K562 (cell line): ENCODE results near the gene PXN. TPM values are rescaled to one million over a fixed set of nuclear protein-coding genes. Genes with fewer than 3 reads are reported as not detected.

Source experiments
- ADNP ChIP-seq: fragments of 200-800 bp; sonication (Bioruptor generic); IDR thresholded peaks from 2 replicates; pipeline ENCODE4 v1.6.1; 2016; ENCODE audit warnings: missing genetic modification characterization, missing compliant biosample characterization
- ARHGAP35 ChIP-seq: fragments of 450-650 bp; IDR thresholded peaks from 2 replicates; pipeline ENCODE4 v1.6.1; 2018; ENCODE audit not compliant: partially characterized antibody
- ATF7 ChIP-seq: fragments of 450-650 bp; IDR thresholded peaks from 2 replicates; pipeline ENCODE4 v1.7.1; 2014; ENCODE audit warnings: mild to moderate bottlenecking, moderate library complexity
- C11orf30 ChIP-seq: fragments of 450-650 bp; IDR thresholded peaks from 2 replicates; pipeline ENCODE4 v1.6.1; 2016; ENCODE audit warnings: low read depth, mild to moderate bottlenecking
- CSDE1 ChIP-seq, 2 experiments: fragments of 450-650 bp; IDR thresholded peaks; 2 replicates each; pipeline ENCODE4 v1.6.1; 2016; ENCODE audit warnings: mild to moderate bottlenecking in 1 of 2
- ETV1 ChIP-seq: fragments of 450-650 bp; conservative IDR thresholded peaks from 2 replicates; pipeline ENCODE4 v1.6.1; 2016; ENCODE audit warnings: missing genetic modification characterization, control low read depth, low read depth, missing compliant biosample characterization
- GABPA ChIP-seq: fragments of 200-800 bp; sonication (Bioruptor generic); conservative IDR thresholded peaks from 2 replicates; pipeline ENCODE4 v1.6.1; 2016; ENCODE audit warnings: low read depth, missing genetic modification characterization, missing compliant biosample characterization
- GABPB1 ChIP-seq: sonication (generic); formaldehyde crosslinking; IDR thresholded peaks from 2 replicates; pipeline ENCODE4 v1.8.0; 2022; ENCODE audit warnings: mild to moderate bottlenecking, missing genetic modification reagents
- KAT2B ChIP-seq: IDR thresholded peaks from one replicate; pipeline ENCODE4 v1.6.1; 2012; ENCODE audit warnings: low read depth, mild to moderate bottlenecking, control low read depth, inconsistent platforms, low read length, moderate library complexity
- LEF1 ChIP-seq: fragments of 450-650 bp; IDR thresholded peaks from 2 replicates; pipeline ENCODE4 v1.6.1; 2016; ENCODE audit warnings: mild to moderate bottlenecking
- MTA3 ChIP-seq: fragments of 450-650 bp; formaldehyde crosslinking; IDR thresholded peaks from 2 replicates; pipeline ENCODE4 v1.6.1; 2017; ENCODE audit warnings: mild to moderate bottlenecking, borderline replicate concordance
- NBN ChIP-seq: fragments of 450-650 bp; IDR thresholded peaks from 2 replicates; pipeline ENCODE4 v1.6.1; 2016; ENCODE audit warnings: low read depth, mild to moderate bottlenecking
- PCBP1 ChIP-seq: fragments of 200-400 bp; formaldehyde crosslinking; IDR thresholded peaks from 2 replicates; pipeline ENCODE4 v1.6.1; 2018; ENCODE audit warnings: mild to moderate bottlenecking, low read depth, low read length; ENCODE audit not compliant: poor library complexity, severe bottlenecking
- POLR2A ChIP-seq: fragments of 450-650 bp; conservative IDR thresholded peaks from 2 replicates; pipeline ENCODE4 v1.6.1; 2016
- POLR2G ChIP-seq: fragments of 200-400 bp; formaldehyde crosslinking; IDR thresholded peaks from 2 replicates; pipeline ENCODE4 v1.6.1; 2017; ENCODE audit warnings: low read depth, mild to moderate bottlenecking, antibody characterized with exemption, low read length, moderate library complexity
- RAD21 ChIP-seq, 2 experiments: fragments of 250-450 bp in 1 of 2; fragments of 450-650 bp in 1 of 2; sonication (Bioruptor Pico) in 1 of 2; formaldehyde crosslinking in 1 of 2; IDR thresholded peaks in 1 of 2; conservative IDR thresholded peaks in 1 of 2; 2 replicates each; pipeline versions ENCODE4 v1.4.0 to v1.8.0; 2020 to 2022; ENCODE audit warnings: mild to moderate bottlenecking in 2 of 2, moderate library complexity in 1 of 2
- RBFOX2 ChIP-seq: fragments of 200-400 bp; formaldehyde crosslinking; IDR thresholded peaks from 2 replicates; pipeline ENCODE4 v1.6.1; 2017; ENCODE audit warnings: low read depth, mild to moderate bottlenecking, low read length, moderate library complexity
- SNRNP70 ChIP-seq: fragments of 200-400 bp; formaldehyde crosslinking; optimal IDR thresholded peaks from 2 replicates; pipeline ENCODE3; 2017; ENCODE audit warnings: low read depth, low read length
- SRSF1 ChIP-seq: fragments of 200-400 bp; formaldehyde crosslinking; IDR thresholded peaks from 2 replicates; pipeline ENCODE4 v1.6.1; 2017; ENCODE audit warnings: mild to moderate bottlenecking, low read depth, low read length, moderate library complexity
- U2AF1 ChIP-seq: fragments of 200-400 bp; formaldehyde crosslinking; optimal IDR thresholded peaks from 2 replicates; pipeline ENCODE3; 2017; ENCODE audit warnings: mild to moderate bottlenecking, low read depth, low read length, moderate library complexity
- ZNF212 ChIP-seq: fragments of 450-650 bp; formaldehyde crosslinking; IDR thresholded peaks from 2 replicates; pipeline ENCODE4 v1.4.0; 2020; ENCODE audit warnings: mild to moderate bottlenecking
- ZNF274 ChIP-seq: IDR thresholded peaks from 2 replicates; pipeline ENCODE4 v1.6.1; 2011; ENCODE audit warnings: low read depth, mild to moderate bottlenecking, low read length, moderate library complexity, borderline replicate concordance
- ZNF316 ChIP-seq: fragments of 450-650 bp; IDR thresholded peaks from 2 replicates; pipeline ENCODE4 v1.6.1; 2016
- polyA plus RNA-seq, 8 experiments: library from polyadenylated mRNA; depleted of rRNA in 4 of 8; stranded (reverse) in 5 of 8; unstranded in 3 of 8; fragments of >200 nt; fragmentation: Nextera tagmentation in 2 of 8; fragmentation: Illumina TruSeq in 1 of 8; extraction: Ambion mirVana in 2 of 8; extraction: Trizol in 1 of 8; gene quantifications; 2 replicates each; pipeline versions ENCODE4 v1.2.1 to v1.2.3, GENCODE V29; 2011 to 2014; ENCODE audit warnings: inconsistent platforms in 1 of 8, missing spikeins in 1 of 8
- total RNA-seq, 7 experiments: library from RNA; depleted of rRNA in 6 of 7; stranded (reverse); fragments of >200 nt in 6 of 7; fragmentation: Illumina TruSeq in 2 of 7; extraction: Trizol in 2 of 7; gene quantifications; 2 replicates each; pipeline versions ENCODE4 v1.2.1 to v1.2.3, GENCODE V29; 2011 to 2021; ENCODE audit warnings: low replicate concordance in 1 of 7
- TF ChIP-seq, protein P1 (sequence below): sonication (generic); formaldehyde crosslinking; IDR thresholded peaks from 2 replicates; pipeline ENCODE4 v1.8.0; 2022; ENCODE audit warnings: missing genetic modification reagents, mild to moderate bottlenecking, moderate library complexity, borderline replicate concordance
- TF ChIP-seq, protein P2 (sequence below): sonication (generic); formaldehyde crosslinking; IDR thresholded peaks from 2 replicates; pipeline ENCODE4 v1.8.0; 2022; ENCODE audit warnings: missing genetic modification reagents, mild to moderate bottlenecking, borderline replicate concordance
- TF ChIP-seq, protein P3 (sequence below): fragments of 450-650 bp; formaldehyde crosslinking; IDR thresholded peaks from 2 replicates; pipeline ENCODE4 v1.4.0; 2020; ENCODE audit warnings: mild to moderate bottlenecking, mixed read lengths

The PXN gene
- total and polyA plus RNA-seq, 9 of the 15 experiments (the other 6 are each of a cell fraction or from before 2014, with no cell fraction given) = 4.0 to 74.1 (median 18.6) TPM

DNA sequence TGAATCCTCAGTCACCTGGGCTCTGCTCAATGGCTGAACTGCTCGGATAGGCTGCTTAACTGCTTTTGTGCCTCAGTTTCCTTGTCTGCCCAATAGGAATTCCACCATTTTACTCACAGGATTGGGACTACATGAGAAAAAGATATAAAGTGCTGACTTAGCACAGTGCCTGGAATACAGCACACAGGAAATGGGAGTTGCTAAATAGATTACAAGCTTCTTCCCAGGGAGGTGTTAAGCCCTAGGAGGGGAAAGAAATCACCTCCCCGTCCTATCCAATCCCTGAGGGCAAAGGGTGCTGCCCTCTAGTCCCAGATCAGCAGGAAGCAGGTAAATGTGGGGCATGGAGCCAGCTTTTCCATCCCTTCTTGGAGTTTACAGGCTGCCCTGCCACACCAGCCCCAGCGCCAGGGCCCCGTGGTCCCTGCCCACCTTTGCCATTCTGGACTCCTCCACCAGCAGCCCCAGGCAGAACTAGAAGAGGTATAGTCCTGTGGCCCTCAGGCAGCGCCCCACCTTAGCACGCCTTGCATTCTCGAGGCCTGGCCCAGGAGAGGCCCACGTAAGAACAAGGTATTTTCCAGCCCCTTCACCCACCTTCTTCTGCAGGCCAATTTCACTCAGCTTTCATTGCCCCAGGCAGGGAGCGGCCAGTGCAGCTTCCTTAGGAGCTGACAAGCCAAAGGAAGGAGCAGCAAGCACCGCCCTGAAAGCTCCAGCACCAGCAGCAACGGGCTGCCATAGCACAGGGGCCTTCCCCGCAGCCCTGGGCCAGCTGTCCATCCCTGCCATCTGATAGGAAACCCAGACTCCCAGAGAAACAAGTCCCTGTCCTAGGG, 35.8 kb downstream of the PXN start (continued):
- 0 out of 2 replicates have a peak, but pooled peaks have one; percentile 59 for TF ChIP-seq MTA3
- TF ChIP-seq POLR2A = no peak
- TF ChIP-seq ARHGAP35 = no peak
- TF ChIP-seq SNRNP70 = no peak
- no peak for TF ChIP-seq U2AF1
- no peak for TF ChIP-seq ZNF274
- 0 out of 2 replicates have a peak, but pooled peaks have one; percentile 18 for TF ChIP-seq GABPA (tag)
- TF ChIP-seq ATF7 = peak; percentile 42; the same call in 1 of the 2 replicates
- TF ChIP-seq, protein P1, sequence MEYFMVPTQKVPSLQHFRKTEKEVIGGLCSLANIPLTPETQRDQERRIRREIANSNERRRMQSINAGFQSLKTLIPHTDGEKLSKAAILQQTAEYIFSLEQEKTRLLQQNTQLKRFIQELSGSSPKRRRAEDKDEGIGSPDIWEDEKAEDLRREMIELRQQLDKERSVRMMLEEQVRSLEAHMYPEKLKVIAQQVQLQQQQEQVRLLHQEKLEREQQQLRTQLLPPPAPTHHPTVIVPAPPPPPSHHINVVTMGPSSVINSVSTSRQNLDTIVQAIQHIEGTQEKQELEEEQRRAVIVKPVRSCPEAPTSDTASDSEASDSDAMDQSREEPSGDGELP (CRISPR knock-in tag) = peak; percentile 54; the same call in 1 of the 2 replicates
- no peak for TF ChIP-seq RAD21 (CRISPR knock-in tag; conservative IDR thresholded peaks at IDR 0.05 in 1 of 2, IDR thresholded peaks at IDR 0.05 in 1 of 2)
- no peak for TF ChIP-seq ZNF212 (CRISPR knock-in tag)
- peak; percentile 99 for TF ChIP-seq C11orf30
- peak; percentile 79; the same call in 1 of the 2 replicates for TF ChIP-seq NBN
- TF ChIP-seq KAT2B = no peak
- TF ChIP-seq CSDE1 (IDR thresholded peaks at IDR 0.05) = no peak
- peak; percentile 99 for TF ChIP-seq ZNF316
- peak; percentile 59 for TF ChIP-seq RBFOX2
- TF ChIP-seq POLR2G = peak; percentile 33; the same call in 1 of the 2 replicates
- TF ChIP-seq ETV1 (tag) = 0 out of 2 replicates have a peak, but pooled peaks have one; percentile 5
- no peak for TF ChIP-seq GABPB1
- TF ChIP-seq LEF1 = no peak; the same call in 1 of the 2 replicates
- TF ChIP-seq, protein P2, sequence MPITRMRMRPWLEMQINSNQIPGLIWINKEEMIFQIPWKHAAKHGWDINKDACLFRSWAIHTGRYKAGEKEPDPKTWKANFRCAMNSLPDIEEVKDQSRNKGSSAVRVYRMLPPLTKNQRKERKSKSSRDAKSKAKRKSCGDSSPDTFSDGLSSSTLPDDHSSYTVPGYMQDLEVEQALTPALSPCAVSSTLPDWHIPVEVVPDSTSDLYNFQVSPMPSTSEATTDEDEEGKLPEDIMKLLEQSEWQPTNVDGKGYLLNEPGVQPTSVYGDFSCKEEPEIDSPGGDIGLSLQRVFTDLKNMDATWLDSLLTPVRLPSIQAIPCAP (CRISPR knock-in tag) = no peak
- no peak for TF ChIP-seq ADNP (tag)
- TF ChIP-seq, protein P3, sequence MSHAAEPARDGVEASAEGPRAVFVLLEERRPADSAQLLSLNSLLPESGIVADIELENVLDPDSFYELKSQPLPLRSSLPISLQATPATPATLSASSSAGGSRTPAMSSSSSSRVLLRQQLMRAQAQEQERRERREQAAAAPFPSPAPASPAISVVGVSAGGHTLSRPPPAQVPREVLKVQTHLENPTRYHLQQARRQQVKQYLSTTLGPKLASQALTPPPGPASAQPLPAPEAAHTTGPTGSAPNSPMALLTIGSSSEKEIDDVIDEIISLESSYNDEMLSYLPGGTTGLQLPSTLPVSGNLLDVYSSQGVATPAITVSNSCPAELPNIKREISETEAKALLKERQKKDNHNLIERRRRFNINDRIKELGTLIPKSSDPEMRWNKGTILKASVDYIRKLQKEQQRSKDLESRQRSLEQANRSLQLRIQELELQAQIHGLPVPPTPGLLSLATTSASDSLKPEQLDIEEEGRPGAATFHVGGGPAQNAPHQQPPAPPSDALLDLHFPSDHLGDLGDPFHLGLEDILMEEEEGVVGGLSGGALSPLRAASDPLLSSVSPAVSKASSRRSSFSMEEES (CRISPR knock-in tag) = no peak
- no peak for TF ChIP-seq PCBP1
- no peak for TF ChIP-seq SRSF1
